Activated CD8-positive, alpha-beta memory T cell treated with anti-CD3 and anti-CD28 coated beads, Interleukin-2, amount 50 U/mL, for 1 hour (primary cell): ENCODE results near the gene DLEU7.

Experiments used
- DNase-seq: peaks from one replicate; pipeline ENCODE4 v3.0.0-alpha.2; 2020; ENCODE audit errors: extremely low read depth

Gene DLEU7

DNA sequence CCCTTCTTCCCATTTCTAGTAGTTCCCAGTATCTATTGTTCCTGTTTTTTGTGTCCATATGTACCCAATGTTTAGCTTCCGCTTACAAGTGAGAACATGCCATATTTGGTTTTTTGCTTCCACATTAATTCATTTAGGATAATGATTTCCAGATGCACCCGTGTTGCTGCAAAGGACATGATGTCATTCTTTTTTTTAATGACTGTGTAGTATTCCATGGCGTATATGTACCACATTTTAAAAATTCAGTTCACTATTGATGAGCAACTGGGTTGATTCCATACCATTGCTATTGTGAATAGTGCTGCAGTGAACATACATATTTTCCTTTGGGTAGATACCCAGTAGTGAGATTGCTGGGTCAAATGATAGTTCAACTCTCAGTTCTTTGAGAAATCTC is 50.5 kb downstream of the DLEU7 start:
- DNase-seq: no peak

- DNase-seq: no peak
These were observed 54.8 kb downstream of the DLEU7 start for GRCh38 chr13:50788551-50789210.

- no peak for DNase-seq
These were observed 55.9 kb downstream of the DLEU7 start for GRCh38 chr13:50787316-50788195.

DNA sequence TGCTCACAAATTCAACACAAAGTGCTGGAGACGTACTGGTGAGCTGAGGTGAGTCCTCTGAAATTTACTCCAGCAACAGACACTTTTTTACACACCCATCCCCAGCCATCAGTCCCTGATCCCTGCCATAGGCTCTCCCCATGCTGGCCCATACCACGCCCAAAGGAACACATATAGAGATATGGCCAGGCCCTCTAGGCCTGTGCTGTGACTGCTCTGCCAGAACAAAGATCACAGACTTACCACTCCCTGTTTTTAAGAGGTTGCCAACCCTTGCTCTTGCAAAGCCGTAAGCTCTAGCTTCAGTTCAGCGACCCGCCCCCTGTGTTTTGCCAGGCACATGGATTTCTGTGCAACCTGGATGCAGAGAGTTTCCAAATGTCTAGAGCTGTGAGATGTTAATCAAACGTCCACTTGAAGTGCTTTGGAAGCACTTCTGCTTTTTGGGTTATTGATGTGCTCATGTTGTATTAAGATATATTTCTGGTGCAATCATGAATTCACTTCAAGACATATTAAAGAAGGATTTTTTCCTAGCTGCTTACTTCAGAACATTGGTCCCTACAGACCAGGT is 59.7 kb downstream of the DLEU7 start:
- DNase-seq: no peak

DNA sequence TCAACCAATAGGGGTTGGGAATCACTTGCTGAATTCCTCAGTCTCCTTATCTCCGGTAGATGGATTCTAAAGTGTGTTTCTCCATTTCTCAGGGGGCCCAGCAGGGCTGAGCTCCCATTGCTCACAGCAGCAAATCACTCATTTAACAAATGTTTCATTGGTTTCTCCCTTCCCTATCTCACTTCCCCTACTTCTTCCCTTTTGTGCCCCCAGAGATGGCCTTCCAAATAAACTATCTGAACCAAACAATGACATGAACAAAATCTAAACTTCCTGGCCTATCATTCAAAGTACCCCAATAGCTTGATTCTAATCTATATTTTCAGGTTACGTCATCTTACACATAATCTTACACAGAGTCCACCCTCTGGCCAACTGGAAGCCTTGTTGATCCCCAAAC is 60.4 kb downstream of the DLEU7 start:
- no peak for DNase-seq

GRCh38 chr13:50780201-50781015 is 63.1 kb downstream of the DLEU7 start:
- DNase-seq: no peak

- DNase-seq: no peak
These were observed 63.9 kb downstream of the DLEU7 start for GRCh38 chr13:50779443-50780200.
